GM12878 (cell line): ENCODE results near the gene BEST2. TPM values are rescaled to one million over a fixed set of nuclear protein-coding genes. Genes with fewer than 3 reads are reported as not detected.
"Not testable (repeated sequence)": the region's sequence is repeated elsewhere in the genome, so short reads cannot be mapped to it uniquely, and the experiment has no call there.

Experiments used
- ATAC-seq: fragments of 200-7000 bp; cut with Tn5 transposase; 3 replicates; pipeline ENCODE4 v1.9.1; 2020; ENCODE audit warnings: mild to moderate bottlenecking, moderate library complexity
- BruUV-seq: library from RNA; stranded (reverse); fragments of 400-500 nt; replicated peaks from 2 replicates; lab custom pipeline; 2021; lab: Mats Ljungman, UMichigan
- CTCF ChIA-PET: fragments of 300-600 bp; sonication (Branson Sonifier 250); formaldehyde crosslinking; extraction: SDS; loops from one replicate; lab custom pipeline; 2021; ENCODE audit warnings: inconsistent platforms; lab: Yijun Ruan, JAX
- POLR2A ChIA-PET: fragments of 350-600 bp; formaldehyde crosslinking; extraction: SDS; loops from one replicate; lab custom pipeline; 2021; ENCODE audit warnings: inconsistent platforms; lab: Charles Lee
- RAD21 ChIA-PET: fragments of 300-600 bp; sonication (Branson Sonifier 250); formaldehyde crosslinking; loops from one replicate; lab custom pipeline; 2023; ENCODE audit warnings: antibody characterized with exemption; ENCODE audit not compliant: unreplicated experiment; lab: Charles Lee
- SMC1A ChIA-PET: fragments of 300-600 bp; sonication (Branson Sonifier 250); formaldehyde crosslinking; loops from one replicate; lab custom pipeline; 2023; ENCODE audit not compliant: unreplicated experiment, uncharacterized antibody; lab: Charles Lee
- DNase-seq: peaks from one replicate; pipeline ENCODE4 v3.0.0-alpha.2; 2011; ENCODE audit warnings: low read depth, low spot score
- FAIRE-seq: peaks from 3 replicates; lab custom pipeline; 2011; peaks lifted over from hg19 to GRCh38; lab: Jason Lieb, UNC
- H2AFZ ChIP-seq: 2 replicates; pipeline ENCODE4 v1.6.0; 2011; ENCODE audit warnings: low read depth, low read length, control low read depth; ENCODE audit not compliant: control insufficient read depth
- H3K27ac ChIP-seq: 2 replicates; pipeline ENCODE4 v1.5.1; 2011; ENCODE audit warnings: control low read depth; ENCODE audit not compliant: control insufficient read depth, insufficient read depth
- H3K27me3 ChIP-seq, 2 experiments: replicated peaks in 1 of 2; 2 replicates each; pipeline versions ENCODE4 v1.6.0 to v1.6.1; 2011; ENCODE audit warnings: low read length in 1 of 2; ENCODE audit not compliant: control insufficient read depth in 2 of 2, insufficient read depth in 2 of 2
- H3K36me3 ChIP-seq, 2 experiments: 2 replicates each; pipeline ENCODE4 v1.5.1; 2011; ENCODE audit warnings: low read length in 1 of 2; ENCODE audit not compliant: control insufficient read depth in 2 of 2, insufficient read depth in 2 of 2
- H3K4me1 ChIP-seq: 2 replicates; pipeline ENCODE4 v1.6.1; 2011; ENCODE audit warnings: mild to moderate bottlenecking, low read length, moderate library complexity, mixed read lengths; ENCODE audit not compliant: control insufficient read depth, insufficient read depth
- H3K4me2 ChIP-seq: 2 replicates; pipeline ENCODE4 v1.6.0; 2011; ENCODE audit warnings: control low read depth; ENCODE audit not compliant: control insufficient read depth, insufficient read depth
- H3K4me3 ChIP-seq: fragments of 200-600 bp; sonication (generic); 2 replicates; pipeline ENCODE4 v1.5.1; 2016
- H3K79me2 ChIP-seq: 2 replicates; pipeline ENCODE4 v1.6.0; 2011; ENCODE audit warnings: low read length; ENCODE audit not compliant: control insufficient read depth, insufficient read depth
- H3K9ac ChIP-seq: 2 replicates; pipeline ENCODE4 v1.8.0; 2011; ENCODE audit warnings: low read length, control low read depth, mixed read lengths; ENCODE audit not compliant: control insufficient read depth, insufficient read depth
- H3K9me3 ChIP-seq: replicated peaks from 3 replicates; pipeline ENCODE4 v1.5.1; 2011; ENCODE audit warnings: mild to moderate bottlenecking, low read length; ENCODE audit not compliant: control insufficient read depth, insufficient read depth
- H4K20me1 ChIP-seq: 2 replicates; pipeline ENCODE4 v1.6.0; 2011; ENCODE audit not compliant: control insufficient read depth, insufficient read depth
- IKZF1 ChIP-seq: fragments of 450-650 bp; conservative IDR thresholded peaks from 2 replicates; pipeline ENCODE4 v1.6.1; 2017; ENCODE audit warnings: antibody characterized with exemption, mild to moderate bottlenecking
- NFXL1 ChIP-seq: fragments of 450-650 bp; IDR thresholded peaks from 2 replicates; pipeline ENCODE4 v1.6.1; 2017; ENCODE audit warnings: antibody characterized with exemption, mild to moderate bottlenecking, borderline replicate concordance
- STAT3 ChIP-seq: IDR thresholded peaks from 2 replicates; pipeline ENCODE4 v1.6.1; 2011; ENCODE audit warnings: low read depth, low read length, improper control_type of control experiment
- WGBS: methylation state at CpG from one replicate; pipeline ENCODE4 v1.1.6; 2016; ENCODE audit warnings: low lambda C conversion rate; ENCODE audit not compliant: insufficient replicate concordance, insufficient coverage; ENCODE audit errors: missing lambda C conversion rate; 5-methylcytosine and 5-hydroxymethylcytosine counted together
- in situ Hi-C: fragments of 300-500 bp; cut with MboI; formaldehyde crosslinking; loops from 9 replicates; pipeline ENCODE4 v1.14.3; 2018; ENCODE audit warnings: mixed read lengths
- intact Hi-C: fragments of 100-400 bp; cut with micrococcal nuclease; formaldehyde crosslinking; loops from one replicate; pipeline ENCODE4 v1.14.2; 2022; ENCODE audit not compliant: unreplicated experiment
- polyA plus RNA-seq, 11 experiments: library from polyadenylated mRNA; depleted of rRNA in 4 of 11; unstranded in 6 of 11; stranded (reverse) in 5 of 11; fragments of >200 nt; fragmentation: Nextera tagmentation in 4 of 11; fragmentation: Illumina TruSeq in 1 of 11; extraction: Ambion mirVana in 4 of 11; extraction: Trizol in 1 of 11; gene quantifications; 1 replicate in 1 of 11; 2 replicates in 10 of 11; pipeline versions ENCODE4 v1.2.1 to v1.2.3, GENCODE V29; 2011 to 2016; ENCODE audit warnings: inconsistent platforms in 2 of 11, missing spikeins in 2 of 11, low read depth in 1 of 11
- total RNA-seq, 4 experiments: library from RNA; depleted of rRNA in 3 of 4; stranded (reverse); fragments of >200 nt in 3 of 4; fragmentation: Illumina TruSeq in 1 of 4; extraction: Trizol in 1 of 4; gene quantifications; 2 replicates each; pipeline versions ENCODE4 v1.2.1 to v1.2.3, GENCODE V29; 2013 to 2021
- TF ChIP-seq, protein P1 (sequence below): fragments of 450-650 bp; IDR thresholded peaks from 2 replicates; pipeline ENCODE4 v1.6.1; 2017; ENCODE audit warnings: low read depth, mild to moderate bottlenecking, moderate library complexity
- TF ChIP-seq, protein P2 (sequence below): IDR thresholded peaks from 2 replicates; pipeline ENCODE4 v1.6.1; 2012; ENCODE audit warnings: low read depth, low read length, improper control_type of control experiment

Gene BEST2
- total and polyA plus RNA-seq, 10 of the 15 experiments (the other 5 are each of a cell fraction or from before 2014, with no cell fraction given), result not detected

DNA sequence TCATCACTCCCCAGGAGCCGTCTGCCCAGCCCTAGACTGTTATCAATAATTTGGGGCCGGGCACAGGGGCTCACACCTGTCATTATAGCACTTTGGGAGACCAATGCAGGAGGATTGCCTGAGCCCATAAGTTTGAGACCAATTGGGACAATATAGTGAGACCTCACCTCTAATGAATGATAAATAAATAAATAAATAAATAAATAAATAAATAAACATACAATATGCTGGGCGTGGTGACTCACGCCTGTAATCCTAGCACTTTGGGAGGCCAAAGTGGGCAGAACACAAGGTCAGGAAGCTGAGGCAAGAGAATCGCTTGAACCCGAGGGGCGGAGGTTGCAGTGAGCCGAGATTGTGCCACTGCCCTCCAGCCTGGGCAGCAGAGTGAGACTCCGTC lies 38.3 kb upstream of the BEST2 start:
- ATAC-seq, H3K27me3 ChIP-seq, intact Hi-C loops, H3K4me3 ChIP-seq, H3K9ac ChIP-seq, POLR2A ChIA-PET, in situ Hi-C loops, H3K27ac ChIP-seq, SMC1A ChIA-PET, H4K20me1 ChIP-seq, H3K79me2 ChIP-seq, H3K4me2 ChIP-seq, FAIRE-seq, H2AFZ ChIP-seq, BruUV-seq, DNase-seq, H3K4me1 ChIP-seq, H3K9me3 ChIP-seq: not testable (repeated sequence)
- ChIA-PET RAD21 (interaction anchor here (0.9 kb wide), 1 partner anchor 11 kb away, joined by 3 read pairs; the partner anchor contains the start of gene TNPO2), CTCF (interaction anchor here (0.7 to 1.1 kb wide), 2 partner anchors 45 to 218 kb away, joined by 3 to 4 read pairs; no protein-coding TSS in a partner anchor)
- H3K36me3 ChIP-seq, result peaks cover 26 to 31% of the 10 kb centered on the region in 2 experiments
- WGBS, result 97% methylated on average over 9 of the region's 9 CpGs

DNA sequence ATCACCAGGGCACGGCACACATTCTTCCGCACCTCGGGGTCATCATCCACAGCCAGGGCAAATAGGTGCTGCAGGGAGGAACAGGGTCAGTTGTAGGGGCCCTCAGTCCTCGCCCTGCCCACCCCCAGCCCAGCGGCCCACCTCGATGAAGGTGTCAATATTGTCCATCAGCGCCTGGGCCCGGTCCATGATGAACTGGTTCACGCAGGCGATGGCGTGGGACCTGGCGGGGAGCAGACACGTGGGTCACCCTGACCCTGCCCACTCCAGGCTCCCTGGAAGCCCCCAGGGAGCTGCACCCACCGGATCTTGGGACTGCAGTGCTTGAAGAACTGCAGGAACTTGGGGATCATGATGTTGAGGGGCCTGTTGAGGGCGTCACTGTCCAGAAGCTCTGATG lies 36.5 kb upstream of the BEST2 start:
- H3K9me3 ChIP-seq, result no peaks in the 10 kb centered on the region
- TF ChIP-seq IKZF1, result no peak
- no peak for TF ChIP-seq NFXL1
- TF ChIP-seq, protein P1, sequence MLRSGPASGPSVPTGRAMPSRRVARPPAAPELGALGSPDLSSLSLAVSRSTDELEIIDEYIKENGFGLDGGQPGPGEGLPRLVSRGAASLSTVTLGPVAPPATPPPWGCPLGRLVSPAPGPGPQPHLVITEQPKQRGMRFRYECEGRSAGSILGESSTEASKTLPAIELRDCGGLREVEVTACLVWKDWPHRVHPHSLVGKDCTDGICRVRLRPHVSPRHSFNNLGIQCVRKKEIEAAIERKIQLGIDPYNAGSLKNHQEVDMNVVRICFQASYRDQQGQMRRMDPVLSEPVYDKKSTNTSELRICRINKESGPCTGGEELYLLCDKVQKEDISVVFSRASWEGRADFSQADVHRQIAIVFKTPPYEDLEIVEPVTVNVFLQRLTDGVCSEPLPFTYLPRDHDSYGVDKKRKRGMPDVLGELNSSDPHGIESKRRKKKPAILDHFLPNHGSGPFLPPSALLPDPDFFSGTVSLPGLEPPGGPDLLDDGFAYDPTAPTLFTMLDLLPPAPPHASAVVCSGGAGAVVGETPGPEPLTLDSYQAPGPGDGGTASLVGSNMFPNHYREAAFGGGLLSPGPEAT, result no peak
- no peak for TF ChIP-seq STAT3
- TF ChIP-seq, protein P2, sequence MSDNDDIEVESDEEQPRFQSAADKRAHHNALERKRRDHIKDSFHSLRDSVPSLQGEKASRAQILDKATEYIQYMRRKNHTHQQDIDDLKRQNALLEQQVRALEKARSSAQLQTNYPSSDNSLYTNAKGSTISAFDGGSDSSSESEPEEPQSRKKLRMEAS, result no peak
- no peak for DNase-seq
- no peak overlapping the region for H3K9ac ChIP-seq
- in situ Hi-C loops, result no loop called here
- H3K79me2 ChIP-seq, result peaks cover 18% of the 10 kb centered on the region
- H2AFZ ChIP-seq, result no peak overlapping the region
- intact Hi-C loops, result no loop called here
- no peak for FAIRE-seq
- H3K4me2 ChIP-seq, result no peak overlapping the region
- POLR2A ChIA-PET, result no interaction called here
- H3K4me1 ChIP-seq, result no peaks in the 10 kb centered on the region
- peaks cover 24 to 39% of the 10 kb centered on the region in 2 experiments for H3K36me3 ChIP-seq
- RAD21 ChIA-PET, result no interaction called here
- 99% methylated on average over 15 of the region's 15 CpGs for WGBS
- SMC1A ChIA-PET, result no interaction called here
- CTCF ChIA-PET, result interaction anchor here (2.6 to 3.0 kb wide), 2 partner anchors 40 to 43 kb away, joined by 15 to 27 read pairs; no protein-coding TSS in a partner anchor
- ATAC-seq, result no peak
- no peaks in the 10 kb centered on the region for H4K20me1 ChIP-seq
- H3K4me3 ChIP-seq, result no peak overlapping the region
- H3K27me3 ChIP-seq, result no peaks in the 10 kb centered on the region
- no peak overlapping the region for H3K27ac ChIP-seq
- BruUV-seq, result no TSS peak
